Peyer's patch (tissue), 4 donors: ENCODE data around the gene TMEM260. TPM values are rescaled to one million over a fixed set of nuclear protein-coding genes. Genes with fewer than 3 reads are reported as not detected.

Source experiments
- DNase-seq, 3 donors: peaks; one replicate each; pipeline ENCODE4 v3.0.0-alpha.2; 2017 to 2019
- H3K27ac ChIP-seq, 4 donors: fragments of 200-600 bp; sonication (generic); one replicate each; pipeline ENCODE4 v1.5.1; 2016 to 2019
- H3K27me3 ChIP-seq, 2 donors: fragments of 200-600 bp; sonication (generic); one replicate each; pipeline ENCODE4 v1.5.1; 2019
- H3K36me3 ChIP-seq, 3 donors: fragments of 200-600 bp; sonication (generic); one replicate each; pipeline ENCODE4 v1.5.1; 2016 to 2019
- H3K4me1 ChIP-seq, 4 donors: fragments of 200-600 bp; sonication (generic); one replicate each; pipeline ENCODE4 v1.5.1; 2016 to 2019
- H3K4me3 ChIP-seq, 4 donors: fragments of 200-600 bp; sonication (generic); 1 replicate in 3 of 4; 2 replicates in 1 of 4; pipeline ENCODE4 v1.5.1; 2016 to 2019; ENCODE audit warnings: mild to moderate bottlenecking in 1 of 4
- H3K9me3 ChIP-seq, 4 donors: fragments of 200-600 bp; sonication (generic); one replicate each; pipeline ENCODE4 v1.5.1; 2016 to 2019; ENCODE audit warnings: mild to moderate bottlenecking in 1 of 4
- POLR2A ChIP-seq, 2 donors: fragments of 450-650 bp; IDR thresholded peaks; one replicate each; pipeline ENCODE4 v1.5.1; 2017; ENCODE audit warnings: antibody characterized with exemption in 2 of 2, mild to moderate bottlenecking in 2 of 2, moderate library complexity in 2 of 2
- total RNA-seq, 4 donors: library from RNA; depleted of rRNA; stranded (reverse); fragments of >200 nt; gene quantifications; one replicate each; pipeline ENCODE4 v1.1.0, GENCODE V29; 2016
- TF ChIP-seq, protein P1 (sequence below), 6 experiments: fragments of 450-650 bp in 4 of 6; fragments of 200-600 bp in 2 of 6; sonication (generic) in 1 of 6; IDR thresholded peaks; one replicate each; pipeline ENCODE4 v1.5.1; 2017 to 2019; ENCODE audit warnings: antibody characterized with exemption in 6 of 6, mild to moderate bottlenecking in 3 of 6, moderate library complexity in 1 of 6

The TMEM260 gene
- total RNA-seq, 4 donors from 2014 or later, result 13.3 to 43.5 (median 24.5) TPM

GRCh38 chr14:56562883-56563282 lies 16.7 kb upstream of the TMEM260 start:
- DNase-seq, result no peak
- Histone ChIP-seq H3K36me3 (no peaks in the 10 kb centered on the region), H3K27ac (no peak overlapping the region), H3K27me3 (no peaks in the 10 kb centered on the region), H3K9me3 (no peaks in the 10 kb centered on the region), H3K4me1 (no peaks in the 10 kb centered on the region), H3K4me3 (no peak overlapping the region)
- no peak for TF ChIP-seq POLR2A (IDR thresholded peaks at IDR 0.05)
- TF ChIP-seq, protein P1, sequence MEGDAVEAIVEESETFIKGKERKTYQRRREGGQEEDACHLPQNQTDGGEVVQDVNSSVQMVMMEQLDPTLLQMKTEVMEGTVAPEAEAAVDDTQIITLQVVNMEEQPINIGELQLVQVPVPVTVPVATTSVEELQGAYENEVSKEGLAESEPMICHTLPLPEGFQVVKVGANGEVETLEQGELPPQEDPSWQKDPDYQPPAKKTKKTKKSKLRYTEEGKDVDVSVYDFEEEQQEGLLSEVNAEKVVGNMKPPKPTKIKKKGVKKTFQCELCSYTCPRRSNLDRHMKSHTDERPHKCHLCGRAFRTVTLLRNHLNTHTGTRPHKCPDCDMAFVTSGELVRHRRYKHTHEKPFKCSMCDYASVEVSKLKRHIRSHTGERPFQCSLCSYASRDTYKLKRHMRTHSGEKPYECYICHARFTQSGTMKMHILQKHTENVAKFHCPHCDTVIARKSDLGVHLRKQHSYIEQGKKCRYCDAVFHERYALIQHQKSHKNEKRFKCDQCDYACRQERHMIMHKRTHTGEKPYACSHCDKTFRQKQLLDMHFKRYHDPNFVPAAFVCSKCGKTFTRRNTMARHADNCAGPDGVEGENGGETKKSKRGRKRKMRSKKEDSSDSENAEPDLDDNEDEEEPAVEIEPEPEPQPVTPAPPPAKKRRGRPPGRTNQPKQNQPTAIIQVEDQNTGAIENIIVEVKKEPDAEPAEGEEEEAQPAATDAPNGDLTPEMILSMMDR (IDR thresholded peaks at IDR 0.05), result no peak

GRCh38 chr14:56569174-56569573 lies 10.4 kb upstream of the TMEM260 start:
- Histone ChIP-seq H3K4me3 (no peak overlapping the region), H3K4me1 (no peaks in the 10 kb centered on the region), H3K27me3 (no peaks in the 10 kb centered on the region), H3K27ac (no peak overlapping the region), H3K9me3 (no peaks in the 10 kb centered on the region), H3K36me3 (no peaks in the 10 kb centered on the region)
- DNase-seq, result no peak
- no peak for TF ChIP-seq POLR2A (IDR thresholded peaks at IDR 0.05)
- TF ChIP-seq, protein P1 (IDR thresholded peaks at IDR 0.05), result no peak

- Histone ChIP-seq H3K4me3 (no peak overlapping the region), H3K27me3 (no peaks in the 10 kb centered on the region), H3K9me3 (no peaks in the 10 kb centered on the region), H3K4me1 (no peaks in the 10 kb centered on the region), H3K27ac (no peak overlapping the region), H3K36me3 (no peaks in the 10 kb centered on the region)
- no peak for TF ChIP-seq POLR2A (IDR thresholded peaks at IDR 0.05)
- TF ChIP-seq, protein P1 (IDR thresholded peaks at IDR 0.05), result no peak
- no peak for DNase-seq
These were observed 9.3 kb upstream of the TMEM260 start for GRCh38 chr14:56570295-56570694.

DNA sequence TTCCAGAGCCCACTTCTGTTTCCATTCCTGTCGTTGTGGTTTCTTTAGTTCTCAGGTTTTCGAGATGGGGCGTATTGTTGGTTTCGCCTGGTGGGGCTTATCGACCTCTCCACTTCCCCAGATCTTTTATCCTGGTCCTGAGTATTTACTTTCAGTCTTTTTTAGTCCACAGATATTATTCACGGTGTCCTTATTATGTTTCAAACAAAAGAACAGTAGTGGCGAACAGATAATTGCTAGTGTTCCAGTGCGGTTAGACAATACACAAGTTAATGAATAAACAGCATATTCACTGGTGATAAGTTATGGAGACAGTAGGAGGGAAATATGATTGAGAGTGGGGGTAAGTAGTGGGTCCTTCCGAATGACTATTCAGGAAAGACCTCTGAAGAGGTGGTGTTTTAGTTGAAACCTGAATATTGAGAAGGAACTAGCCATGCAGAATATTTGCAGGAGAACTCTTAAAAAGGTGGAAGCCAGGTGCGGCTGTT lies 668 bp downstream of the TMEM260 start:
- peak overlapping the region; percentile 87 to 97 (median 91) for H3K4me3 ChIP-seq
- no peak for DNase-seq
- H3K36me3 ChIP-seq, result peaks cover 0 to 1% (median 0%) of the 10 kb centered on the region in 3 donors
- no peaks in the 10 kb centered on the region for H3K9me3 ChIP-seq
- no peak for TF ChIP-seq POLR2A (IDR thresholded peaks at IDR 0.05)
- TF ChIP-seq, protein P1 (IDR thresholded peaks at IDR 0.05), result no peak
- no peaks in the 10 kb centered on the region for H3K27me3 ChIP-seq
- H3K27ac ChIP-seq, result peak overlapping the region; percentile 86 to 90 (median 87)
- H3K4me1 ChIP-seq, result peaks cover 0 to 19% (median 0%) of the 10 kb centered on the region in 4 donors

DNA sequence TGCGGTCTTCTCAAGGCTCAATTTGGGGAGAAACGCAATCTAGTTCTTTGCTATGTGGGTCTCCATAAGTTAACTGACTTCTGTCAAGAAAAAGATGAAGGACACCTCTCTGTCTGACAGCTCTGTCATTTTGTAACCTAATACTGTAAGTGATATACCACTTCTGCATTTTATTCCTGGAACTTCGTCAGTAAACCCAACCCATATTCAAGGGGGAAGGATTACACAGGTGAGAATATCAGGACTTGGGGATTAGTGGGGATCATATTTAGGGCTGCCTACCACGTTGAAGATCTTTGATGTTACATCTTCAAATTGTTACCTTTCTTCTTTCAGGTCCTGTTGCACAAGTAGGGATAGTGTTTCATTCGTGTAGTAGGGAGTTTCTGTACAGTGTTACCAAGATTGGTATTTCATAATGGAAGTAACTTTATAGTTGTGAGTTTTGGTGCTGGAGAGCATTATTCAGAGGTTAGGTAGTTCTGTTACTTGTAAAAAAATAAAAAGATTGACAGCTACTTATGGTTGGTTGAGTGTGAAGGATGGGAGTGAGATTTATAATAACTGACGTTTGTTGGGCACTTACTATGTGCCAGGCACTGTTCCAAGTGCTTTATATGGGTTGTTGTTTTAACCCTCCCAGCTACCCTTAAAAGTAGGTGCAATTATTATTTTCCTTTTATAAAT lies 1.6 kb downstream of the TMEM260 start:
- Histone ChIP-seq H3K27ac (no peak overlapping the region), H3K4me1 (peaks cover 0 to 19% (median 0%) of the 10 kb centered on the region in 4 donors), H3K9me3 (no peaks in the 10 kb centered on the region), H3K27me3 (no peaks in the 10 kb centered on the region), H3K4me3 (peak overlapping the region in 3 of 4 donors; percentile 87 to 97 (median 89)), H3K36me3 (peaks cover 0 to 10% (median 0%) of the 10 kb centered on the region in 3 donors)
- no peak for DNase-seq
- TF ChIP-seq, protein P1 (IDR thresholded peaks at IDR 0.05), result no peak
- TF ChIP-seq POLR2A (IDR thresholded peaks at IDR 0.05), result no peak
